ENCODE results near the gene TMEM123. TPM values are rescaled to one million over a fixed set of nuclear protein-coding genes. Genes with fewer than 3 reads are reported as not detected.
"Not testable (repeated sequence)": the region's sequence is repeated elsewhere in the genome, so short reads cannot be mapped to it uniquely, and the experiment has no call there.

The TMEM123 gene
- total and polyA plus RNA-seq, 5 experiments from 2014 or later: 484 to 988 (median 746) TPM

DNA sequence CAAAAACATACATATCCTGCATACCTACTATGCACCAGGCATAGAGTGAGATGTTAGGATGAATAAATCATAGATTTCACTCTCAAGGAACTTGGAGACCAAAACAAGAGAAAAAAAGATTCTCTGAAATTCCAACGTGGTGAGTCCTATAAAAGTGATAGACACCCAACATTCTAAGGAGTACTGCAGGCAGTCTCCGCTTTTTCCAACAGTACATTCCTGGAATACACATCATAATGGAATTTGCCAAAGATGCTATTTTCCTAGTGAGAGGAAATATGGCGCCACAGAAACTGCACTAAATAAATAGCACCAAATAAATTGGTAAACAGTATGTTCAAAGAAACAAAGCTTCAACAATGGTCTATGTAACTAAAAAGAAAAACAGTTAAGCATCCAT lies 6.0 kb downstream of the TMEM123 start:
- POLR2A ChIA-PET: no interaction called here

DNA sequence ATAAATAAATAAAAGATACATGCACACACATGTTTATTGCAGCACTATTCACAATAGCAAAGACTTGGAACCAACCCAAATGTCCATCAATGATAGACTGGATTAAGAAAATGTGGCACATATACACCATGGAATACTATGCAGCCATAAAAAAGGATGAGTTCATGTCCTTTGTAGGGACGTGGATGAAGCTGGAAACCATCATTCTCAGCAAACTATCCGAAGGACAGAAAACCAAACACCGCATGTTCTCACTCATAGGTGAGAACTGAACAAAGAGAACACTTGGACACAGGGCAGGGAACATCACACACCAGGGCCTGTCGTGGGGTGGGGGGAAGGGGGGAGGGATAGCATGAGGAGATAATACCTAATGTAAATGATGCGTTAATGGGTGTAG lies 7.9 kb downstream of the TMEM123 start:
- H3K27ac Mint-ChIP-seq, H3K4me3 Mint-ChIP-seq, ATAC-seq, DNase-seq, POLR2A ChIA-PET, H3K27me3 Mint-ChIP-seq, H3K9me3 Mint-ChIP-seq: not testable (repeated sequence)
- H3K4me1 Mint-ChIP-seq: peaks cover 66 to 96% (median 92%) of the 10 kb centered on the region in 4 donors
- peaks cover 19 to 77% (median 44%) of the 10 kb centered on the region in 3 donors for H3K36me3 Mint-ChIP-seq

More for the DNA sequence above, 6.0 kb downstream of the TMEM123 start:
- DNase-seq (no peak), ATAC-seq (no peak)
- Mint-ChIP-seq H3K27me3 (no peaks in the 10 kb centered on the region), H3K4me3 (peak overlapping the region in 6 of 10 donors; percentile 11 to 100 (median 96)), H3K36me3 (peaks cover 19 to 65% (median 44%) of the 10 kb centered on the region in 3 donors), H3K9me3 (peaks cover 0 to 6% (median 0%) of the 10 kb centered on the region in 9 donors), H3K4me1 (peaks cover 60 to 92% (median 90%) of the 10 kb centered on the region in 4 donors), H3K27ac (peak overlapping the region in 6 of 10 donors; percentile 23 to 95 (median 36))

DNA sequence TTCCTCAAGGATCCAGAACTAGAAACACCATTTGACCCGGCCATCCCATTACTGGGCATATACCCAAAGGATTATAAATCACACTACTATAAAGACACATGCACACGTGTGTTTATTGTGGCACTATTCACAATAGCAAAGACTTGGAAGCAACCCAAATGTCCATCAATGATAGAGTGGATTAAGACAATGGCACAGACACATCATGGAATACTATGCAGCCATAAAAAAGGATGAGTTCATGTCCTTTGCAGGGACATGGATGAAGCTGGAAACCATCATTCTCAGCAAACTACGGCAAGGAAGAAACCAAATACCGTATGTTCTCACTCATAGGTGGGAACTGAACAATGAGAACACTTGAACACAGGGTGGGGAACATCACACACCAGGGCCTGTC lies 8.4 kb downstream of the TMEM123 start:
- H3K9me3 Mint-ChIP-seq, ATAC-seq, POLR2A ChIA-PET, H3K27me3 Mint-ChIP-seq, DNase-seq: not testable (repeated sequence)
- H3K4me3 Mint-ChIP-seq: peak overlapping the region in 7 of 10 donors; percentile 7 to 76 (median 41)
- H3K36me3 Mint-ChIP-seq: peaks cover 19 to 77% (median 44%) of the 10 kb centered on the region in 3 donors
- peak overlapping the region; percentile 5 to 82 (median 60) for H3K27ac Mint-ChIP-seq
- peaks cover 67 to 96% (median 92%) of the 10 kb centered on the region in 4 donors for H3K4me1 Mint-ChIP-seq

DNA sequence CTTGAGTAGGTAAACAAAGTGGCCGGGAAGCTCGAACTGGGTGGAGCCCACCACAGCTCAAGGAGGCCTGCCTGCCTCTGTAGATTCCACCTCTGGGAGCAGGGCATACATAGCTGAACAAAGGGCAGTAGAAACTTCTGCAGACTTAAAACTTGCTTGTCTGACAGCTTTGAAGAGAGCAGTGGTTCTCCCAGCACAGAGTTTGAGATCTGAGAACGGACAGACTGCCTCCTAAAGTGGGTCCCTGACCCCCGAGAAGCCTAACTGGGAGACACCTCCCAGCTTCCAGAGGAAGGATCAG lies 13.6 kb downstream of the TMEM123 start:
- DNase-seq: not testable (repeated sequence)
- POLR2A ChIA-PET: interaction anchor here (0.6 to 1.8 kb wide), 9 partner anchors 10 to 85 kb away, joined by 3 to 11 read pairs (median 4); no protein-coding TSS in a partner anchor
- ATAC-seq: peak; percentile 16 to 53

GRCh38 chr11:102438311-102439062 lies 14.1 kb downstream of the TMEM123 start:
- Mint-ChIP-seq H3K9me3 (peaks cover 0 to 3% (median 0%) of the 10 kb centered on the region in 9 donors), H3K4me1 (peaks cover 52 to 88% (median 87%) of the 10 kb centered on the region in 4 donors), H3K27me3 (no peaks in the 10 kb centered on the region), H3K27ac (peak overlapping the region; percentile 79 to 94 (median 86)), H3K4me3 (peak overlapping the region; percentile 54 to 88 (median 75)), H3K36me3 (peaks cover 12 to 69% (median 46%) of the 10 kb centered on the region in 3 donors)
- peak in 5 of 10 donors; percentile 17 to 71 (median 31) for DNase-seq
- ATAC-seq: peak; percentile 10 to 20
- POLR2A ChIA-PET: interaction anchor here (0.6 to 1.8 kb wide), 9 partner anchors 10 to 85 kb away, joined by 3 to 11 read pairs (median 4); no protein-coding TSS in a partner anchor

More for the DNA sequence above, 13.6 kb downstream of the TMEM123 start:
- H3K27ac Mint-ChIP-seq: peak overlapping the region; percentile 79 to 94 (median 86)
- H3K36me3 Mint-ChIP-seq: peaks cover 12 to 69% (median 45%) of the 10 kb centered on the region in 3 donors
- H3K27me3 Mint-ChIP-seq, H3K9me3 Mint-ChIP-seq: not testable (repeated sequence)
- peaks cover 56 to 94% (median 89%) of the 10 kb centered on the region in 4 donors for H3K4me1 Mint-ChIP-seq
- peak overlapping the region; percentile 54 to 88 (median 75) for H3K4me3 Mint-ChIP-seq

DNA sequence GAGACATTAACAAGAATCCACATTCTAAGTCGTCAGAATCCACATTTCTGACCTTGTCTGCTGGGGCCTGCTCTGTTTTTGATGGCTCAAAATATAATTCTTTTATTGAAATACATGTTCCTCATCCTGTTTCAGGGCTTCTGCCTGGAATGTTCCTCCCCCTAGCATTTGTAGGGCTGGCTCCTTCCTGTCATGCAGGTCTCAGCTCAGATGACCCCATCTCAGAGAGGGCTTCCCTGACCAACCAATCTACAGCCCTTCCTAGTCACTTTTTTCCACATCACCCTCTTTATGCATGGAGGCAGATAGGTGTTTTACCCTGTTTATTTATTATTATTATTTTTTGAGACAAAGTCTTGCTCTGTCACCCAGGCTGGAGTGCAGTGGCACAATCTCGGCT lies 14.8 kb downstream of the TMEM123 start:
- Mint-ChIP-seq H3K27ac (peak overlapping the region; percentile 28 to 93 (median 79)), H3K36me3 (peaks cover 12 to 68% (median 46%) of the 10 kb centered on the region in 3 donors), H3K27me3 (no peaks in the 10 kb centered on the region), H3K4me3 (peak overlapping the region in 7 of 10 donors; percentile 12 to 88 (median 54)), H3K4me1 (peaks cover 47 to 84% (median 82%) of the 10 kb centered on the region in 4 donors), H3K9me3 (peaks cover 0 to 10% (median 0%) of the 10 kb centered on the region in 9 donors)
- POLR2A ChIA-PET: interaction anchor here (1.7 to 1.8 kb wide), 3 partner anchors 15 to 40 kb away, joined by 4 to 7 read pairs (median 7); no protein-coding TSS in a partner anchor
- DNase-seq (no peak), ATAC-seq (no peak)

- Mint-ChIP-seq H3K4me3 (peak overlapping the region in 5 of 10 donors; percentile 0 to 12 (median 2)), H3K27me3 (no peaks in the 10 kb centered on the region), H3K9me3 (peaks cover 0 to 16% (median 3%) of the 10 kb centered on the region in 9 donors), H3K36me3 (peaks cover 17 to 69% (median 48%) of the 10 kb centered on the region in 3 donors), H3K4me1 (peaks cover 41 to 82% (median 79%) of the 10 kb centered on the region in 4 donors), H3K27ac (peak overlapping the region in 8 of 10 donors; percentile 0 to 79 (median 37))
- POLR2A ChIA-PET: no interaction called here
- ATAC-seq: no peak
- no peak for DNase-seq
Measured at GRCh38 chr11:102436976-102437375, 15.6 kb downstream of the TMEM123 start.

GRCh38 chr11:102436561-102436960 lies 16.0 kb downstream of the TMEM123 start:
- Mint-ChIP-seq H3K27ac (peak overlapping the region in 6 of 10 donors; percentile 20 to 79 (median 51)), H3K4me3 (peak overlapping the region in 3 of 10 donors; percentile 1 to 10 (median 5)), H3K36me3 (peaks cover 21 to 73% (median 52%) of the 10 kb centered on the region in 3 donors), H3K27me3 (no peaks in the 10 kb centered on the region), H3K4me1 (peaks cover 39 to 82% (median 79%) of the 10 kb centered on the region in 4 donors), H3K9me3 (peaks cover 0 to 18% (median 4%) of the 10 kb centered on the region in 9 donors)
- no peak for DNase-seq
- no peak for ATAC-seq
- POLR2A ChIA-PET: interaction anchor here (1.5 kb wide), 1 partner anchor 25 kb away, joined by 4 read pairs; no protein-coding TSS in a partner anchor

DNA sequence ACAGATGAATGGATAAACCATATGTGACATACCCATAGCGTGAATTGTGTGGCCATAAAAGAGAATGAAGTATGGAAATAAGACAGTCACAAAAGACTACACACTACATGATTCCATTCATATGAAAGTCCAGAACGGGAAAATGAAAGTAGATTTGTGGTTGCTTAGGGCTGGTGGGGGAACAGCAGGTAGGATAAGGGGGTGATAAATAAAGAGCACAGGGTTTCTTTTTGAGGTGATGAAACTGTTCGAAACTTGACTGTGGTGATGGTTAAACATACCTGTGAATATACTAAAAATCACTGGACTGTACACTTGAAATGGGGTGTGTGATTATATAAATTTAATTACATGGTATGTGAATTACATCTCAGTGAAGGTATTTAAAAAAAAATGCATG lies 16.9 kb downstream of the TMEM123 start:
- ATAC-seq: peak in 1 of 2 donors; percentile 31
- DNase-seq: no peak
- peak overlapping the region in 6 of 10 donors; percentile 5 to 79 (median 63) for H3K27ac Mint-ChIP-seq
- POLR2A ChIA-PET: interaction anchor here (1.1 to 1.5 kb wide), 2 partner anchors 15 to 26 kb away, joined by 4 read pairs; no protein-coding TSS in a partner anchor
- H3K36me3 Mint-ChIP-seq: peaks cover 23 to 77% (median 56%) of the 10 kb centered on the region in 3 donors
- peak overlapping the region in 5 of 10 donors; percentile 5 to 37 (median 31) for H3K4me3 Mint-ChIP-seq
- no peaks in the 10 kb centered on the region for H3K27me3 Mint-ChIP-seq
- peaks cover 36 to 81% (median 79%) of the 10 kb centered on the region in 4 donors for H3K4me1 Mint-ChIP-seq
- peaks cover 0 to 18% (median 4%) of the 10 kb centered on the region in 9 donors for H3K9me3 Mint-ChIP-seq

DNA sequence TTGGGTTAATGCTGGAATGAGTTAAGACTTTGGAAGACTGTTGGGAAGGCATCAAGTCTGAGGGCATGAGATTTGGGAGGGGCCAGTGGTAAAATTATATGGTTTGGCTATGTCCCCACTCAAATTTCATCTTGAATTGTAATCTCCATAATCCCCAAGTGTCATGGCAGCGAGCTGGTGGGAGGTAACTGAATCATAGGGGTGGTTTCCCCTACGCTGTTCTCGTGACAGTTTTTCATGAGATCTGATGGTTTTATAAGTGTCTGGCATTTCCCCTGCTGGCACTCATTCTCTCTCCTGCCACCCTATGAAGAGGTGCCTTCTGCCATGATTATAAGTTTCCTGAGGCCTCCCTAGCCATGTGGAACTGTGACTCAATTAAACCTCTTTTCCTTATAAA lies 19.0 kb downstream of the TMEM123 start:
- not testable (repeated sequence) for H3K27me3 Mint-ChIP-seq, DNase-seq, ATAC-seq, H3K4me3 Mint-ChIP-seq
- peaks cover 23 to 84% (median 52%) of the 10 kb centered on the region in 3 donors for H3K36me3 Mint-ChIP-seq
- peaks cover 38 to 81% (median 80%) of the 10 kb centered on the region in 4 donors for H3K4me1 Mint-ChIP-seq
- peaks cover 0 to 18% (median 4%) of the 10 kb centered on the region in 9 donors for H3K9me3 Mint-ChIP-seq
- POLR2A ChIA-PET: interaction anchor here (1.3 kb wide), 1 partner anchor 18 kb away, joined by 3 read pairs; no protein-coding TSS in a partner anchor
- H3K27ac Mint-ChIP-seq: peak overlapping the region in 9 of 10 donors; percentile 13 to 73 (median 51)

GRCh38 chr11:102432560-102432959 lies 20.0 kb downstream of the TMEM123 start:
- not testable (repeated sequence) for DNase-seq, H3K4me3 Mint-ChIP-seq, H3K27me3 Mint-ChIP-seq, ATAC-seq
- peak overlapping the region in 6 of 10 donors; percentile 3 to 85 (median 70) for H3K27ac Mint-ChIP-seq
- peaks cover 0 to 18% (median 4%) of the 10 kb centered on the region in 9 donors for H3K9me3 Mint-ChIP-seq
- peaks cover 33 to 77% (median 73%) of the 10 kb centered on the region in 4 donors for H3K4me1 Mint-ChIP-seq
- POLR2A ChIA-PET: interaction anchor here (1.0 to 1.3 kb wide), 2 partner anchors 9 to 19 kb away, joined by 3 to 4 read pairs; no protein-coding TSS in a partner anchor
- H3K36me3 Mint-ChIP-seq: peaks cover 23 to 78% (median 50%) of the 10 kb centered on the region in 3 donors

- H3K27me3 Mint-ChIP-seq: no peaks in the 10 kb centered on the region
- POLR2A ChIA-PET: no interaction called here
- H3K36me3 Mint-ChIP-seq: peaks cover 23 to 77% (median 43%) of the 10 kb centered on the region in 3 donors
- peaks cover 34 to 76% (median 72%) of the 10 kb centered on the region in 4 donors for H3K4me1 Mint-ChIP-seq
- peaks cover 0 to 18% (median 4%) of the 10 kb centered on the region in 9 donors for H3K9me3 Mint-ChIP-seq
- peak overlapping the region in 3 of 10 donors; percentile 20 to 42 (median 37) for H3K4me3 Mint-ChIP-seq
- ATAC-seq: no peak
- no peak for DNase-seq
- H3K27ac Mint-ChIP-seq: peak overlapping the region in 9 of 10 donors; percentile 3 to 88 (median 68)
Measured at GRCh38 chr11:102431404-102431803, 21.2 kb downstream of the TMEM123 start.

All from naive thymus-derived CD8-positive, alpha-beta T cell (primary cell).